HCT116 (cell line): ENCODE measurements around the gene LKAAEAR1. TPM values are rescaled to one million over a fixed set of nuclear protein-coding genes. Genes with fewer than 3 reads are reported as not detected.

Source experiments
- ATAC-seq: fragments of 200-7000 bp; cut with Tn5 transposase; 2 replicates; pipeline ENCODE4 v1.9.1; 2020; ENCODE audit warnings: mild to moderate bottlenecking, moderate library complexity
- BruUV-seq: library from RNA; stranded (reverse); fragments of 400-500 nt; replicated peaks from 2 replicates; lab custom pipeline; 2021; lab: Mats Ljungman, UMichigan
- CTCF ChIA-PET: fragments of 300-600 bp; sonication (Branson Sonifier 250); formaldehyde crosslinking; loops from one replicate; lab custom pipeline; 2021; ENCODE audit warnings: antibody characterized with exemption; lab: Charles Lee
- POLR2A ChIA-PET: fragments of 300-600, 350-600 bp; sonication (Branson Sonifier 250); formaldehyde crosslinking; loops from one replicate; lab custom pipeline; 2021; ENCODE audit warnings: antibody characterized with exemption; lab: Charles Lee
- RAD21 ChIA-PET, 2 experiments: fragments of 300-600 bp; sonication (Branson Sonifier 250); formaldehyde crosslinking; loops; one replicate each; lab custom pipeline; 2023; ENCODE audit warnings: low total read pairs in 2 of 2; ENCODE audit not compliant: uncharacterized antibody in 2 of 2, unreplicated experiment in 2 of 2, low non-redundant PET in 1 of 2; lab: Charles Lee
- DNase-seq: peaks from one replicate; pipeline ENCODE4 v3.0.0-alpha.2; 2010; ENCODE audit warnings: low read depth, low spot score
- H2AFZ ChIP-seq: fragments of 200-600 bp; shearing (Covaris generic), sonication (generic); 2 replicates; pipeline ENCODE4 v1.6.1; 2017; ENCODE audit warnings: low read depth, mixed run types, mixed read lengths, antibody characterized with exemption, low read length; ENCODE audit not compliant: poor library complexity, severe bottlenecking
- H3K27ac ChIP-seq: 2 replicates; pipeline ENCODE4 v1.5.1; 2012; ENCODE audit warnings: low read depth, low read length
- H3K27me3 ChIP-seq: fragments of 200-600 bp; sonication (generic); 2 replicates; pipeline ENCODE4 v1.6.1; 2016; ENCODE audit warnings: mixed run types, low read length, mixed read lengths; ENCODE audit not compliant: insufficient read depth
- H3K36me3 ChIP-seq, 2 experiments: fragments of 200-500 bp in 1 of 2; fragments of 200-600 bp in 1 of 2; sonication (Bioruptor generic) in 1 of 2; sonication (generic) in 1 of 2; 2 replicates each; pipeline versions ENCODE4 v1.5.1 to v1.6.1; 2014 to 2016; ENCODE audit warnings: low read length in 2 of 2, inconsistent platforms in 1 of 2, mixed read lengths in 1 of 2, mixed run types in 1 of 2; ENCODE audit not compliant: insufficient read depth in 2 of 2, control insufficient read depth in 1 of 2
- H3K4me1 ChIP-seq, 2 experiments: fragments of 200-600 bp in 1 of 2; sonication (generic) in 1 of 2; 2 replicates each; pipeline versions ENCODE4 v1.5.1 to v1.6.1; 2012 to 2017; ENCODE audit warnings: low read length in 2 of 2, inconsistent platforms in 1 of 2, mild to moderate bottlenecking in 1 of 2, mixed read lengths in 1 of 2, mixed run types in 1 of 2, moderate library complexity in 1 of 2; ENCODE audit not compliant: insufficient read depth in 2 of 2, control insufficient read depth in 1 of 2
- H3K4me2 ChIP-seq: fragments of 200-600 bp; sonication (generic); 2 replicates; pipeline ENCODE4 v1.6.1; 2017; ENCODE audit warnings: mixed run types, low read length, mixed read lengths
- H3K4me3 ChIP-seq, 2 experiments: fragments of 200-600 bp in 1 of 2; sonication (generic) in 1 of 2; replicated peaks in 1 of 2; 2 replicates each; pipeline ENCODE4 v1.5.1; 2011 to 2016; ENCODE audit warnings: low read length in 2 of 2, control low read depth in 1 of 2, low read depth in 1 of 2, mild to moderate bottlenecking in 1 of 2, mixed read lengths in 1 of 2, mixed run types in 1 of 2
- H3K79me2 ChIP-seq: fragments of 200-600 bp; sonication (generic); 2 replicates; pipeline ENCODE4 v1.6.1; 2017; ENCODE audit warnings: mild to moderate bottlenecking, mixed run types, low read length, moderate library complexity, mixed read lengths; ENCODE audit not compliant: insufficient read depth
- H3K9ac ChIP-seq: fragments of 200-600 bp; sonication (generic); 2 replicates; pipeline ENCODE4 v1.6.1; 2016; ENCODE audit warnings: low read length, mixed read lengths
- H3K9me2 ChIP-seq: fragments of 200-600 bp; sonication (generic), shearing (Covaris generic); 2 replicates; pipeline ENCODE4 v1.6.1; 2017; ENCODE audit warnings: mixed run types, mild to moderate bottlenecking, moderate library complexity; ENCODE audit not compliant: insufficient read depth
- H3K9me3 ChIP-seq, 2 experiments: fragments of 200-500 bp in 1 of 2; fragments of 200-600 bp in 1 of 2; sonication (Bioruptor generic) in 1 of 2; sonication (generic) in 1 of 2; 2 replicates each; pipeline ENCODE4 v1.6.1; 2014 to 2017; ENCODE audit warnings: low read length in 2 of 2, mixed read lengths in 2 of 2, inconsistent platforms in 1 of 2, low read depth in 1 of 2, mild to moderate bottlenecking in 1 of 2, mixed run types in 1 of 2, moderate library complexity in 1 of 2; ENCODE audit not compliant: control insufficient read depth in 1 of 2, insufficient read depth in 1 of 2
- H4K20me1 ChIP-seq: fragments of 200-600 bp; sonication (generic), shearing (Covaris generic); 2 replicates; pipeline ENCODE4 v1.6.1; 2017; ENCODE audit warnings: mixed run types, mild to moderate bottlenecking, moderate library complexity; ENCODE audit not compliant: insufficient read depth
- ATF3 ChIP-seq: IDR thresholded peaks from 2 replicates; pipeline ENCODE4 v1.6.1; 2012
- CEBPB ChIP-seq: IDR thresholded peaks from 2 replicates; pipeline ENCODE4 v1.6.1; 2012; ENCODE audit warnings: low read depth
- CTCF ChIP-seq, 3 experiments: fragments of 200-600 bp in 1 of 3; sonication (generic) in 1 of 3; IDR thresholded peaks in 2 of 3; conservative IDR thresholded peaks in 1 of 3; 2 replicates each; pipeline ENCODE4 v1.5.1; 2012 to 2017; ENCODE audit warnings: low read depth in 2 of 3, low read length in 2 of 3, antibody characterized with exemption in 1 of 3, borderline replicate concordance in 1 of 3, control low read depth in 1 of 3, mild to moderate bottlenecking in 1 of 3, mixed read lengths in 1 of 3, mixed run types in 1 of 3, moderate library complexity in 1 of 3; ENCODE audit not compliant: insufficient read depth in 1 of 3
- EGR1 ChIP-seq: IDR thresholded peaks from 2 replicates; pipeline ENCODE4 v1.6.1; 2012; ENCODE audit warnings: low read depth
- ELF1 ChIP-seq: IDR thresholded peaks from 2 replicates; pipeline ENCODE4 v1.6.1; 2012; ENCODE audit warnings: low read depth, borderline replicate concordance
- EZH2 ChIP-seq: fragments of 200-600 bp; sonication (generic); IDR thresholded peaks from 2 replicates; pipeline ENCODE4 v1.6.1; 2017; ENCODE audit warnings: antibody characterized with exemption, mixed run types
- FOSL1 ChIP-seq: IDR thresholded peaks from 2 replicates; pipeline ENCODE4 v1.6.1; 2012; ENCODE audit warnings: low read depth
- JUND ChIP-seq: IDR thresholded peaks from 2 replicates; pipeline ENCODE4 v1.6.1; 2012
- POLR2A ChIP-seq: IDR thresholded peaks from 2 replicates; pipeline ENCODE4 v1.7.0; 2011; ENCODE audit warnings: borderline replicate concordance; ENCODE audit not compliant: insufficient read depth, insufficient read length; ENCODE audit errors: extremely low read depth
- POLR2AphosphoS5 ChIP-seq: IDR thresholded peaks from 2 replicates; pipeline ENCODE4 v1.6.1; 2011; ENCODE audit warnings: mild to moderate bottlenecking, low read depth, low read length, moderate library complexity
- RAD21 ChIP-seq: IDR thresholded peaks from 2 replicates; pipeline ENCODE4 v1.6.1; 2012; ENCODE audit warnings: low read depth, mild to moderate bottlenecking
- REST ChIP-seq: IDR thresholded peaks from 2 replicates; pipeline ENCODE4 v1.6.1; 2012; ENCODE audit warnings: low read depth
- SIN3A ChIP-seq: IDR thresholded peaks from 2 replicates; pipeline ENCODE4 v1.6.1; 2012; ENCODE audit warnings: low read depth
- SP1 ChIP-seq: IDR thresholded peaks from 2 replicates; pipeline ENCODE4 v1.6.1; 2012; ENCODE audit warnings: low read depth
- SRF ChIP-seq: IDR thresholded peaks from 2 replicates; pipeline ENCODE4 v1.6.1; 2012; ENCODE audit warnings: low read depth
- YY1 ChIP-seq: IDR thresholded peaks from 2 replicates; pipeline ENCODE4 v1.6.1; 2011; ENCODE audit warnings: low read length, low read depth, moderate library complexity, mild to moderate bottlenecking; ENCODE audit not compliant: insufficient replicate concordance; ENCODE audit errors: extremely low read depth
- ZBTB33 ChIP-seq: IDR thresholded peaks from 2 replicates; pipeline ENCODE4 v1.6.1; 2011; ENCODE audit warnings: mild to moderate bottlenecking, low read length, moderate library complexity; ENCODE audit not compliant: insufficient replicate concordance; ENCODE audit errors: extremely low read depth
- ZNF274 ChIP-seq: fragments of 200-500 bp; sonication (Bioruptor generic); IDR thresholded peaks from 2 replicates; pipeline ENCODE4 v1.6.1; 2014; ENCODE audit warnings: mild to moderate bottlenecking, low read depth, low read length, inconsistent platforms
- intact Hi-C: fragments of 100-400 bp; cut with micrococcal nuclease; formaldehyde crosslinking; loops from 2 replicates; pipeline ENCODE4 v1.10.0; 2022
- total RNA-seq: library from RNA; stranded (reverse); gene quantifications from one replicate; pipeline ENCODE4 v1.2.1, GENCODE V29; 2021; ENCODE audit not compliant: unreplicated experiment

The LKAAEAR1 gene
- total RNA-seq, 1 experiment from 2014 or later, result not detected

- DNase-seq (no peak), ATAC-seq (no peak)
- H3K9me2 ChIP-seq, result no peaks in the 10 kb centered on the region
- RAD21 ChIA-PET, result no interaction called here
- H3K9ac ChIP-seq, result no peak overlapping the region
- H3K9me3 ChIP-seq, result no peaks in the 10 kb centered on the region
- H3K27me3 ChIP-seq, result no peaks in the 10 kb centered on the region
- peaks cover 4 to 13% of the 10 kb centered on the region in 2 experiments; a peak in 2 of 4 replicates for H3K4me1 ChIP-seq
- no peaks in the 10 kb centered on the region for H3K79me2 ChIP-seq
- CTCF ChIA-PET, result no interaction called here
- no TSS peak for BruUV-seq
- intact Hi-C loops, result no loop called here
- no peak for TF ChIP-seq EGR1
- TF ChIP-seq ELF1, result no peak
- TF ChIP-seq ZNF274, result no peak
- no peak for TF ChIP-seq EZH2
- TF ChIP-seq SIN3A, result no peak
- no peak for TF ChIP-seq REST
- no peak for TF ChIP-seq CTCF (IDR thresholded peaks at IDR 0.05 in 2 of 3, conservative IDR thresholded peaks at IDR 0.05 in 1 of 3; ENCODE audit: borderline replicate concordance in 1 of 3, insufficient read depth in 1 of 3, low read depth in 2 of 3, low read length in 2 of 3)
- no peak for TF ChIP-seq POLR2AphosphoS5
- TF ChIP-seq SRF, result no peak
- TF ChIP-seq JUND, result no peak
- TF ChIP-seq CEBPB, result no peak
- no peak for TF ChIP-seq ZBTB33
- no peak for TF ChIP-seq ATF3
- no peak for TF ChIP-seq RAD21
- TF ChIP-seq YY1, result no peak
- TF ChIP-seq FOSL1, result no peak
- TF ChIP-seq SP1, result no peak
- no peak for TF ChIP-seq POLR2A
- H4K20me1 ChIP-seq, result no peaks in the 10 kb centered on the region
- H3K4me2 ChIP-seq, result no peak overlapping the region
- POLR2A ChIA-PET, result no interaction called here
- no peaks in the 10 kb centered on the region for H3K36me3 ChIP-seq
- no peak overlapping the region for H2AFZ ChIP-seq
- no peak overlapping the region for H3K4me3 ChIP-seq
- no peak overlapping the region for H3K27ac ChIP-seq
These were observed 21.7 kb upstream of the LKAAEAR1 start for GRCh38 chr20:64105846-64106434.
